ENCODE measurements around the gene PCBP3.
"Not testable (repeated sequence)": the region's sequence is repeated elsewhere in the genome, so short reads cannot be mapped to it uniquely, and the experiment has no call there.

The PCBP3 gene

GRCh38 chr21:45636459-45636858 is 7.1 kb upstream of the PCBP3 start:
- DNase-seq = no peak

- DNase-seq = no peak
These were observed 6.4 kb upstream of the PCBP3 start for GRCh38 chr21:45636951-45637646.

- no peak for DNase-seq
These were observed 5.6 kb upstream of the PCBP3 start for GRCh38 chr21:45637883-45638282.

GRCh38 chr21:45638707-45639106 is 4.8 kb upstream of the PCBP3 start:
- no peak for DNase-seq

GRCh38 chr21:45639206-45640000 is 4.1 kb upstream of the PCBP3 start:
- no peak for DNase-seq

- DNase-seq = no peak
These were observed 3.3 kb upstream of the PCBP3 start for GRCh38 chr21:45640001-45640887.

- DNase-seq = peak in 1 of 2 donors; percentile 32
These were observed 2.5 kb upstream of the PCBP3 start for GRCh38 chr21:45640888-45641479.

GRCh38 chr21:45641480-45642035 is 2.0 kb upstream of the PCBP3 start:
- DNase-seq = no peak

- DNase-seq = no peak
These were observed 1.3 kb upstream of the PCBP3 start for GRCh38 chr21:45642122-45642813.

- DNase-seq = peak in 1 of 2 donors; percentile 33
These were observed 749 bp downstream of the PCBP3 start for GRCh38 chr21:45644041-45644906.

GRCh38 chr21:45651921-45652320 is 8.4 kb downstream of the PCBP3 start:
- DNase-seq = no peak

- DNase-seq = no peak
These were observed 11.6 kb downstream of the PCBP3 start for GRCh38 chr21:45655124-45655523.

GRCh38 chr21:45656114-45656513 is 12.6 kb downstream of the PCBP3 start:
- DNase-seq = not testable (repeated sequence)

- not testable (repeated sequence) for DNase-seq
These were observed 18.5 kb downstream of the PCBP3 start for GRCh38 chr21:45661913-45662622.

GRCh38 chr21:45662623-45663245 is 19.2 kb downstream of the PCBP3 start:
- not testable (repeated sequence) for DNase-seq

GRCh38 chr21:45669382-45669781 is 25.9 kb downstream of the PCBP3 start:
- no peak for DNase-seq

GRCh38 chr21:45670731-45671130 is 27.2 kb downstream of the PCBP3 start:
- no peak for DNase-seq

- DNase-seq = not testable (repeated sequence)
These were observed 35.3 kb downstream of the PCBP3 start for GRCh38 chr21:45678790-45679189.

GRCh38 chr21:45680215-45680614 is 36.7 kb downstream of the PCBP3 start:
- no peak for DNase-seq

- no peak for DNase-seq
These were observed 51.6 kb downstream of the PCBP3 start for GRCh38 chr21:45695086-45695485.

Measured in CD4-positive, alpha-beta T cell treated with Interleukin-4 for 1 hour (primary cell).